ENCODE results near the gene MTNR1B. TPM values are rescaled to one million over a fixed set of nuclear protein-coding genes. Genes with fewer than 3 reads are reported as not detected.

MTNR1B gene
- total and polyA plus RNA-seq, 10 of the 15 experiments (the other 5 are each of a cell fraction or from before 2014, with no cell fraction given) = not detected

DNA sequence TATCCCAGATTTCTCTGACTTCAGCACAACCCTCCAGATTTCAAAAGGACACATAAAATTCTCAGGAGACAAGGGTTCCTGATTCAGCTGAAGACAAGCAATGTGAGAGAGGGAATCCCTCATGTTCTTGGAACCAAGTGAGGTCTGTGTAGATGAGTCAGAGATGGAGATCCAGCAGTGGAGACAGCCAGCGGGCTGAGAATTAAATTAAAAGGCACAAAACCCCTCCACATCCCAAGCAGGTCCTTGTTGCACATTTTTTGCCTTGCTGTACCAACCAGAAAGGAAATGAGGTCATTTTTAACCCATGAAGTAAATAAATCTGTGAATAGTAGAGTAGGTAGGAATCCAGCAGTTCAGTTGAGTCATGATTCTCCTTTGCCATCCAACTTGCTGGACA, 9.7 kb downstream of the MTNR1B start (continued):
- TF ChIP-seq BCLAF1 (IDR thresholded peaks at IDR 0.05) = no peak
- no peak for TF ChIP-seq SMAD5 (IDR thresholded peaks at IDR 0.05; ENCODE audit: low read depth)
- TF ChIP-seq ZBTB33 (IDR thresholded peaks at IDR 0.05) = no peak
- TF ChIP-seq KDM1A (IDR thresholded peaks at IDR 0.05; ENCODE audit: borderline replicate concordance) = no peak
- TF ChIP-seq SMAD1 (IDR thresholded peaks at IDR 0.05; ENCODE audit: low read depth, partially characterized antibody) = no peak
- no peak for TF ChIP-seq TAF1 (IDR thresholded peaks at IDR 0.05; ENCODE audit: borderline replicate concordance, low read depth, low read length)
- TF ChIP-seq SIX5 (IDR thresholded peaks at IDR 0.05; ENCODE audit: low read depth, low read length, severe bottlenecking) = no peak

DNA sequence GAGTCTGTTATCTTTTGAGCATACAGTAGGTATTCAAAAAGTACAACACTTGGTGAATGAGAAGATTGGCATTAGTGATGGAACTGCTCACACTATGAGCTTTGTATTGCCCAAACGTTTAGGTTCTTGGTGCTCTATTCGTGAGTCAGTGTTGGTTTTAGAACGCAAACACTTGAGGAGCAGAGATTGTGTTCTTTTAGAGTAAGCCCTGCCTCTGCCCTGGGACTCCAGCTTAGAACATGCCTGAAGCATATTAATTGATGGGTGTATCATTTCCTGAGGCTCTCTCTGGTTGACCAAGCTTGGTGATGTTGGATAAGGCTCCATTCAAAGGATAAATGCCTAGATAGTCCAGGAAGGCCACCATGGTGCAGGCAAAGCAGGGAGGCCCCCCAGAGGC, 10.9 kb downstream of the MTNR1B start:
- no peak overlapping the region for H3K4me2 ChIP-seq (ENCODE audit: control insufficient read depth, insufficient read depth)
- H3K27me3 ChIP-seq (replicated peaks in 1 of 2; ENCODE audit: control insufficient read depth in 2 of 2, insufficient read depth in 2 of 2, low read length in 1 of 2) = no peaks in the 10 kb centered on the region; a peak in 2 of 4 replicates
- ChIA-PET POLR2A (interaction anchor here (0.5 kb wide), 1 partner anchor 21 kb away, joined by 3 read pairs; no protein-coding TSS in a partner anchor), RAD21 (ENCODE audit: unreplicated experiment) (no interaction called here), CTCF (interaction anchor here (0.5 kb wide), 1 partner anchor 771 kb away, joined by 3 read pairs; no protein-coding TSS in a partner anchor), SMC1A (ENCODE audit: uncharacterized antibody, unreplicated experiment) (no interaction called here)
- no peak for DNase-seq (ENCODE audit: low read depth, low spot score)
- no peak overlapping the region for H3K4me3 ChIP-seq
- FAIRE-seq = no peak
- ATAC-seq = no peak
- WGBS (ENCODE audit: insufficient coverage, insufficient replicate concordance, low lambda C conversion rate, missing lambda C conversion rate) = 31% methylated on average over 3 of the region's 3 CpGs
- BruUV-seq (replicated peaks) = no TSS peak
- no peaks in the 10 kb centered on the region for H4K20me1 ChIP-seq (ENCODE audit: control insufficient read depth, insufficient read depth)
- H2AFZ ChIP-seq (ENCODE audit: control insufficient read depth, low read depth, low read length) = no peak overlapping the region
- H3K4me1 ChIP-seq (ENCODE audit: control insufficient read depth, insufficient read depth, low read length) = no peaks in the 10 kb centered on the region
- H3K9me3 ChIP-seq (replicated peaks; ENCODE audit: control insufficient read depth, insufficient read depth, low read length) = no peaks in the 10 kb centered on the region
- no peak overlapping the region for H3K27ac ChIP-seq (ENCODE audit: control insufficient read depth, insufficient read depth)
- H3K9ac ChIP-seq (ENCODE audit: control insufficient read depth, insufficient read depth, low read length) = no peak overlapping the region
- intact Hi-C loops (cut with micrococcal nuclease; ENCODE audit: unreplicated experiment) = no loop called here
- in situ Hi-C loops (cut with MboI) = no loop called here
- H3K79me2 ChIP-seq (ENCODE audit: control insufficient read depth, insufficient read depth, low read length) = no peaks in the 10 kb centered on the region
- no peaks in the 10 kb centered on the region for H3K36me3 ChIP-seq (ENCODE audit: control insufficient read depth in 2 of 2, insufficient read depth in 2 of 2, low read length in 1 of 2)
- TF ChIP-seq TAF1 (IDR thresholded peaks at IDR 0.05; ENCODE audit: borderline replicate concordance, low read depth, low read length) = no peak
- TF ChIP-seq BCL11A (IDR thresholded peaks at IDR 0.05; ENCODE audit: low read depth, low read length) = no peak
- no peak for TF ChIP-seq RAD51 (IDR thresholded peaks at IDR 0.05)
- TF ChIP-seq ESRRA (IDR thresholded peaks at IDR 0.05; ENCODE audit: low read length) = no peak
- TF ChIP-seq, protein P1, sequence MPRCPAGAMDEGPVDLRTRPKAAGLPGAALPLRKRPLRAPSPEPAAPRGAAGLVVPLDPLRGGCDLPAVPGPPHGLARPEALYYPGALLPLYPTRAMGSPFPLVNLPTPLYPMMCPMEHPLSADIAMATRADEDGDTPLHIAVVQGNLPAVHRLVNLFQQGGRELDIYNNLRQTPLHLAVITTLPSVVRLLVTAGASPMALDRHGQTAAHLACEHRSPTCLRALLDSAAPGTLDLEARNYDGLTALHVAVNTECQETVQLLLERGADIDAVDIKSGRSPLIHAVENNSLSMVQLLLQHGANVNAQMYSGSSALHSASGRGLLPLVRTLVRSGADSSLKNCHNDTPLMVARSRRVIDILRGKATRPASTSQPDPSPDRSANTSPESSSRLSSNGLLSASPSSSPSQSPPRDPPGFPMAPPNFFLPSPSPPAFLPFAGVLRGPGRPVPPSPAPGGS (IDR thresholded peaks at IDR 0.05; ENCODE audit: borderline replicate concordance, insufficient read depth, low read depth, low read length, poor library complexity, severe bottlenecking) = no peak
- TF ChIP-seq, protein P2, sequence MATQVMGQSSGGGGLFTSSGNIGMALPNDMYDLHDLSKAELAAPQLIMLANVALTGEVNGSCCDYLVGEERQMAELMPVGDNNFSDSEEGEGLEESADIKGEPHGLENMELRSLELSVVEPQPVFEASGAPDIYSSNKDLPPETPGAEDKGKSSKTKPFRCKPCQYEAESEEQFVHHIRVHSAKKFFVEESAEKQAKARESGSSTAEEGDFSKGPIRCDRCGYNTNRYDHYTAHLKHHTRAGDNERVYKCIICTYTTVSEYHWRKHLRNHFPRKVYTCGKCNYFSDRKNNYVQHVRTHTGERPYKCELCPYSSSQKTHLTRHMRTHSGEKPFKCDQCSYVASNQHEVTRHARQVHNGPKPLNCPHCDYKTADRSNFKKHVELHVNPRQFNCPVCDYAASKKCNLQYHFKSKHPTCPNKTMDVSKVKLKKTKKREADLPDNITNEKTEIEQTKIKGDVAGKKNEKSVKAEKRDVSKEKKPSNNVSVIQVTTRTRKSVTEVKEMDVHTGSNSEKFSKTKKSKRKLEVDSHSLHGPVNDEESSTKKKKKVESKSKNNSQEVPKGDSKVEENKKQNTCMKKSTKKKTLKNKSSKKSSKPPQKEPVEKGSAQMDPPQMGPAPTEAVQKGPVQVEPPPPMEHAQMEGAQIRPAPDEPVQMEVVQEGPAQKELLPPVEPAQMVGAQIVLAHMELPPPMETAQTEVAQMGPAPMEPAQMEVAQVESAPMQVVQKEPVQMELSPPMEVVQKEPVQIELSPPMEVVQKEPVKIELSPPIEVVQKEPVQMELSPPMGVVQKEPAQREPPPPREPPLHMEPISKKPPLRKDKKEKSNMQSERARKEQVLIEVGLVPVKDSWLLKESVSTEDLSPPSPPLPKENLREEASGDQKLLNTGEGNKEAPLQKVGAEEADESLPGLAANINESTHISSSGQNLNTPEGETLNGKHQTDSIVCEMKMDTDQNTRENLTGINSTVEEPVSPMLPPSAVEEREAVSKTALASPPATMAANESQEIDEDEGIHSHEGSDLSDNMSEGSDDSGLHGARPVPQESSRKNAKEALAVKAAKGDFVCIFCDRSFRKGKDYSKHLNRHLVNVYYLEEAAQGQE (IDR thresholded peaks at IDR 0.05; ENCODE audit: low read depth, low read length) = no peak
- no peak for TF ChIP-seq DPF2 (IDR thresholded peaks at IDR 0.05)
- TF ChIP-seq NBN (IDR thresholded peaks at IDR 0.05) = no peak
